H9 (cell line): ENCODE measurements around the gene AP2A2. TPM values are rescaled to one million over a fixed set of nuclear protein-coding genes. Genes with fewer than 3 reads are reported as not detected.

Experiments
- DNase-seq: peaks from one replicate; pipeline ENCODE4 v3.0.0-alpha.2; 2017
- H2AFZ ChIP-seq: one replicate; pipeline ENCODE4 v1.6.1; 2013; ENCODE audit warnings: mild to moderate bottlenecking, low read length, control low read depth, moderate library complexity
- H2AK5ac ChIP-seq: 2 replicates; pipeline ENCODE4 v1.6.1; 2013; ENCODE audit warnings: low read length, control low read depth, mixed read lengths; ENCODE audit not compliant: insufficient read length
- H2BK120ac ChIP-seq: one replicate; pipeline ENCODE4 v1.6.1; 2013; ENCODE audit warnings: low read depth, mild to moderate bottlenecking, low read length, control low read depth, inconsistent platforms; ENCODE audit not compliant: poor library complexity, severe bottlenecking
- H2BK12ac ChIP-seq: 2 replicates; pipeline ENCODE4 v1.6.1; 2013; ENCODE audit warnings: low read length, control low read depth, mixed read lengths, low read depth; ENCODE audit not compliant: insufficient read length
- H2BK15ac ChIP-seq: 2 replicates; pipeline ENCODE4 v1.6.1; 2013; ENCODE audit warnings: low read depth, low read length, control low read depth
- H2BK20ac ChIP-seq: one replicate; pipeline ENCODE4 v1.6.1; 2013; ENCODE audit warnings: low read depth, mild to moderate bottlenecking, low read length, control low read depth, inconsistent platforms; ENCODE audit not compliant: poor library complexity, severe bottlenecking
- H2BK5ac ChIP-seq: 2 replicates; pipeline ENCODE4 v1.6.1; 2013; ENCODE audit warnings: low read length, control low read depth, mixed read lengths; ENCODE audit not compliant: insufficient read length
- H3K14ac ChIP-seq: 2 replicates; pipeline ENCODE4 v1.6.1; 2013; ENCODE audit warnings: low read length, control low read depth; ENCODE audit not compliant: insufficient read depth
- H3K18ac ChIP-seq: 2 replicates; pipeline ENCODE4 v1.6.1; 2013; ENCODE audit warnings: low read depth, mild to moderate bottlenecking, mixed read lengths, low read length, control low read depth; ENCODE audit not compliant: insufficient read length
- H3K23ac ChIP-seq: 2 replicates; pipeline ENCODE4 v1.6.1; 2013; ENCODE audit warnings: low read length, control low read depth, mixed read lengths, low read depth; ENCODE audit not compliant: insufficient read length
- H3K23me2 ChIP-seq: 2 replicates; pipeline ENCODE4 v1.6.1; 2013; ENCODE audit warnings: low read depth, mild to moderate bottlenecking, mixed read lengths, low read length, control low read depth; ENCODE audit not compliant: insufficient read length, poor library complexity, severe bottlenecking
- H3K27ac ChIP-seq: 2 replicates; pipeline ENCODE4 v1.5.1; 2013; ENCODE audit warnings: low read length, control low read depth, mixed read lengths, low read depth; ENCODE audit not compliant: insufficient read length
- H3K27me3 ChIP-seq: 2 replicates; pipeline ENCODE4 v1.6.1; 2013; ENCODE audit warnings: low read length, control low read depth, inconsistent platforms; ENCODE audit not compliant: insufficient read depth
- H3K4ac ChIP-seq: 2 replicates; pipeline ENCODE4 v1.6.1; 2013; ENCODE audit warnings: low read depth, mild to moderate bottlenecking, control low read depth, inconsistent platforms, low read length, moderate library complexity
- H3K4me1 ChIP-seq: 2 replicates; pipeline ENCODE4 v1.6.1; 2013; ENCODE audit warnings: low read length, control low read depth, inconsistent platforms; ENCODE audit not compliant: insufficient read depth
- H3K4me2 ChIP-seq: 2 replicates; pipeline ENCODE4 v1.6.1; 2013; ENCODE audit warnings: low read length, control low read depth, mixed read lengths; ENCODE audit not compliant: insufficient read length, insufficient read depth
- H3K56ac ChIP-seq: 2 replicates; pipeline ENCODE4 v1.6.1; 2013; ENCODE audit warnings: low read depth, mild to moderate bottlenecking, mixed read lengths, low read length, control low read depth; ENCODE audit not compliant: insufficient read length
- H3K79me1 ChIP-seq: 2 replicates; pipeline ENCODE4 v1.6.1; 2013; ENCODE audit warnings: low read depth, mild to moderate bottlenecking, moderate library complexity, low read length, control low read depth, inconsistent platforms; ENCODE audit not compliant: insufficient read depth, poor library complexity, severe bottlenecking
- H3K79me2 ChIP-seq: 2 replicates; pipeline ENCODE4 v1.6.1; 2013; ENCODE audit warnings: low read length, control low read depth, inconsistent platforms; ENCODE audit not compliant: insufficient read depth
- H3K9ac ChIP-seq: 2 replicates; pipeline ENCODE4 v1.6.1; 2013; ENCODE audit warnings: low read length, control low read depth, mixed read lengths; ENCODE audit not compliant: insufficient read length; ENCODE audit errors: extremely low read depth
- H3K9me3 ChIP-seq: one replicate; pipeline ENCODE4 v1.6.1; 2013; ENCODE audit warnings: low read depth, low read length, inconsistent platforms; ENCODE audit not compliant: control insufficient read depth
- H3T11ph ChIP-seq: one replicate; pipeline ENCODE4 v1.6.1; 2013; ENCODE audit warnings: mild to moderate bottlenecking, low read length, control low read depth, inconsistent platforms
- H4K20me1 ChIP-seq: one replicate; pipeline ENCODE4 v1.6.1; 2013; ENCODE audit not compliant: control insufficient read depth, insufficient read length, insufficient read depth
- H4K5ac ChIP-seq: 2 replicates; pipeline ENCODE4 v1.6.1; 2013; ENCODE audit warnings: low read depth, mild to moderate bottlenecking, mixed read lengths, low read length, control low read depth; ENCODE audit not compliant: insufficient read length
- H4K8ac ChIP-seq: replicated peaks from 2 replicates; pipeline ENCODE4 v1.6.1; 2013; ENCODE audit warnings: low read length, control low read depth, mixed read lengths, low read depth; ENCODE audit not compliant: insufficient read length
- H4K91ac ChIP-seq: 2 replicates; pipeline ENCODE4 v1.6.1; 2013; ENCODE audit warnings: low read depth, mild to moderate bottlenecking, moderate library complexity, mixed read lengths, low read length, control low read depth; ENCODE audit not compliant: insufficient read length
- H3K27ac Mint-ChIP-seq, 3 experiments: 2 replicates in 2 of 3; 3 replicates in 1 of 3; pipeline ENCODE4 v1.8.0; 2020 to 2021; ENCODE audit warnings: mixed read lengths in 3 of 3, mild to moderate bottlenecking in 1 of 3, moderate library complexity in 1 of 3
- H3K27me3 Mint-ChIP-seq: 2 replicates; pipeline ENCODE4 v1.8.0; 2021; ENCODE audit warnings: low read depth, mild to moderate bottlenecking, moderate library complexity, mixed read lengths
- H3K36me3 Mint-ChIP-seq, 3 experiments: 2 replicates in 2 of 3; 3 replicates in 1 of 3; pipeline ENCODE4 v1.8.0; 2020 to 2021; ENCODE audit warnings: low read depth in 3 of 3, mixed read lengths in 3 of 3; ENCODE audit not compliant: insufficient read depth in 1 of 3
- H3K4me1 Mint-ChIP-seq, 2 experiments: 2 replicates each; pipeline ENCODE4 v1.8.0; 2020; ENCODE audit warnings: mixed read lengths in 2 of 2
- H3K4me3 Mint-ChIP-seq, 2 experiments: 2 replicates in 1 of 2; 3 replicates in 1 of 2; pipeline ENCODE4 v1.8.0; 2020 to 2021; ENCODE audit warnings: mild to moderate bottlenecking in 2 of 2, mixed read lengths in 2 of 2, moderate library complexity in 1 of 2
- H3K9me3 Mint-ChIP-seq, 2 experiments: 2 replicates in 1 of 2; 3 replicates in 1 of 2; pipeline ENCODE4 v1.8.0; 2020; ENCODE audit warnings: mild to moderate bottlenecking in 2 of 2, mixed read lengths in 2 of 2, moderate library complexity in 1 of 2
- CTCF ChIP-seq: fragments of 200-600 bp; sonication (generic); conservative IDR thresholded peaks from 3 replicates; pipeline ENCODE4 v1.8.0; 2021; ENCODE audit warnings: antibody characterized with exemption, mild to moderate bottlenecking
- WGBS: extraction: QIAGEN DNeasy Blood & Tissue Kit; methylation state at CpG from one replicate; pipeline ENCODE4 v1.1.7; 2013; ENCODE audit warnings: missing lambda C conversion rate, low lambda C conversion rate, mixed read lengths; ENCODE audit not compliant: insufficient read length; ENCODE audit errors: extremely low coverage; 5-methylcytosine and 5-hydroxymethylcytosine counted together
- total RNA-seq: library from RNA; stranded (reverse); gene quantifications from 2 replicates; pipeline ENCODE4 v1.2.1, GENCODE V29; 2021

AP2A2 gene
- total RNA-seq, 1 experiment from 2014 or later, result 53.7 TPM

GRCh38 chr11:990101-990500, 64.4 kb downstream of the AP2A2 start:
- no peaks in the 10 kb centered on the region for H3K4me1 Mint-ChIP-seq
- peaks cover 0 to 2% of the 10 kb centered on the region in 2 experiments; a peak in 1 of 5 replicates for H3K9me3 Mint-ChIP-seq
- no peaks in the 10 kb centered on the region for H3K27me3 ChIP-seq
- H3K18ac ChIP-seq, result no peak overlapping the region
- no peak overlapping the region for H3K14ac ChIP-seq
- no peaks in the 10 kb centered on the region for H3K9me3 ChIP-seq
- no peak overlapping the region for H3T11ph ChIP-seq
- H3K23me2 ChIP-seq, result no peaks in the 10 kb centered on the region
- no peak overlapping the region for H2BK120ac ChIP-seq
- H3K4ac ChIP-seq, result no peak overlapping the region
- H2BK20ac ChIP-seq, result no peak overlapping the region
- H3K79me1 ChIP-seq, result no peaks in the 10 kb centered on the region
- no peak overlapping the region for H3K56ac ChIP-seq
- H3K4me2 ChIP-seq, result no peak overlapping the region
- H4K91ac ChIP-seq, result no peak overlapping the region
- no peak overlapping the region for H2AFZ ChIP-seq
- H3K23ac ChIP-seq, result no peak overlapping the region
- H3K36me3 Mint-ChIP-seq, result peaks cover 26 to 73% (median 68%) of the 10 kb centered on the region in 3 experiments
- H4K20me1 ChIP-seq, result no peaks in the 10 kb centered on the region
- H3K27ac ChIP-seq, result no peak overlapping the region
- no peak for TF ChIP-seq CTCF
- H3K27ac Mint-ChIP-seq, result no peak overlapping the region; a peak in 2 of 7 replicates
- H2AK5ac ChIP-seq, result no peak overlapping the region
- H2BK15ac ChIP-seq, result no peak overlapping the region
- no peak overlapping the region for H3K4me3 Mint-ChIP-seq
- H4K8ac ChIP-seq, result no peak overlapping the region
- no peaks in the 10 kb centered on the region for H3K79me2 ChIP-seq
- no peak overlapping the region for H3K9ac ChIP-seq
- no peak overlapping the region for H2BK5ac ChIP-seq
- DNase-seq, result no peak
- H4K5ac ChIP-seq, result no peak overlapping the region
- H2BK12ac ChIP-seq, result no peak overlapping the region
- H3K4me1 ChIP-seq, result no peaks in the 10 kb centered on the region
- no peaks in the 10 kb centered on the region; the same call in 1 of the 2 replicates for H3K27me3 Mint-ChIP-seq
- WGBS, result no CpG with 5 or more reads among the region's 10 CpGs
